Measurements from ENCODE around the gene KCNAB2.
A peak's percentile ranks its signal among the peaks of the same experiment; 100 is the strongest.

DNA sequence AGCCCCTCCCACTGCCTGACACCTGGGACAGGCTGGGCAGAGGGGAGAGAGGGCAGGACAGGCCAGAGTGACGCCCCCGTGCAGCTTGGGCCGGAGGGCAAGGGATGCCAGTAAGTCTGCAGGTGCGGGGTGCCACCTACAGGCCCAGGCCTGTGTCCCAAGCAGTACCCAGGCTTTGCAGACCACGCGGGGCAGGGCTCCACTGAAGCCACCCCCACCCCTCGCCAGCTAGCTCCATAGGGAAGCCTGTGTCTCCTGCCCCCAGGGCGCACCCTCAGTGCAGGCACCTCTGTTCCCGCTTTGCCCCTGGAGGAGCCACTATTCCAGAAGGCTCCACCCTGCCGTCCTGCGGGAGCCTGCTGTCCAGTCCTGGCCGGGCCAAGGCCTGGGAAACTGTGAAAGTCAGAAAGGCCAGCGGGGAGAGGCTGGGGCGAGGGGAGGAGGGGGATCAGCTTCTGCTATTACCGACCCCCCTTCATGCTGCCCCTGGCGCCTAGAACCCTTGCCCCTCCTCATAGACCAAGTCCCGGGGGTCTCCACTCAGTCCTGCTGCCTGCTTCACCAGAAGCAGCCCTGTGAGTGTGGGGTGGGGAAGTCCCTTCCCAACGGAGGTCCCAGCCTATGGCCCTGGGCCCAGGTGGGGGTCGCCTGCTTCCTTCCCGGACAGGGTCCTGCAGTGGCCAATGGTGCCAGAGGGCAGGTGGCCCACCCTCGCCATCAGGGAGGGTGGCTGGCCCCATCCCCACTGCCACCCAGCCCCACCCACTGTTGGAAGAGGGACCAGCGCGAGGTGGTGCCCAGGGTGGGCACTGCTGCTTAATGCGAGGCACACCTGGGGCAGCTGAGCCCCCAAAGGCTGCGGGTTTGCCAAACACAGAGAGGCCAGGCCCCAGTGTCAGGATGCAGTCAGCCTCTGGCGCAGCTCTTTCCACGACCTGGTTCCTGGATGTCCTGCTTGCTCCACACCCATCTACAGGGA lies 54.4 kb downstream of the KCNAB2 start:
- no peak for TF ChIP-seq EZH2 (IDR thresholded peaks at IDR 0.05; ENCODE audit: borderline replicate concordance, low read length)
- TF ChIP-seq, protein P1, sequence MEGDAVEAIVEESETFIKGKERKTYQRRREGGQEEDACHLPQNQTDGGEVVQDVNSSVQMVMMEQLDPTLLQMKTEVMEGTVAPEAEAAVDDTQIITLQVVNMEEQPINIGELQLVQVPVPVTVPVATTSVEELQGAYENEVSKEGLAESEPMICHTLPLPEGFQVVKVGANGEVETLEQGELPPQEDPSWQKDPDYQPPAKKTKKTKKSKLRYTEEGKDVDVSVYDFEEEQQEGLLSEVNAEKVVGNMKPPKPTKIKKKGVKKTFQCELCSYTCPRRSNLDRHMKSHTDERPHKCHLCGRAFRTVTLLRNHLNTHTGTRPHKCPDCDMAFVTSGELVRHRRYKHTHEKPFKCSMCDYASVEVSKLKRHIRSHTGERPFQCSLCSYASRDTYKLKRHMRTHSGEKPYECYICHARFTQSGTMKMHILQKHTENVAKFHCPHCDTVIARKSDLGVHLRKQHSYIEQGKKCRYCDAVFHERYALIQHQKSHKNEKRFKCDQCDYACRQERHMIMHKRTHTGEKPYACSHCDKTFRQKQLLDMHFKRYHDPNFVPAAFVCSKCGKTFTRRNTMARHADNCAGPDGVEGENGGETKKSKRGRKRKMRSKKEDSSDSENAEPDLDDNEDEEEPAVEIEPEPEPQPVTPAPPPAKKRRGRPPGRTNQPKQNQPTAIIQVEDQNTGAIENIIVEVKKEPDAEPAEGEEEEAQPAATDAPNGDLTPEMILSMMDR (IDR thresholded peaks at IDR 0.05; ENCODE audit: low read length) = peak; percentile 20; the same call in 1 of the 2 replicates
